Keratinocyte (primary cell): Measurements from ENCODE around the gene KCNH6. TPM values are rescaled to one million over a fixed set of nuclear protein-coding genes. Genes with fewer than 3 reads are reported as not detected.

Experiments
- DNase-seq: peaks from one replicate; pipeline ENCODE4 v3.0.0-alpha.2; 2011; ENCODE audit warnings: low read depth, missing footprints, low spot score
- FAIRE-seq: peaks from 2 replicates; lab custom pipeline; 2011; peaks lifted over from hg19 to GRCh38; lab: Jason Lieb, UNC
- H2AFZ ChIP-seq: 2 replicates; pipeline ENCODE4 v1.6.0; 2012; ENCODE audit warnings: low read length, control low read depth, inconsistent platforms; ENCODE audit not compliant: control insufficient read depth
- H3K27ac ChIP-seq: 2 replicates; pipeline ENCODE4 v1.5.1; 2011; ENCODE audit warnings: low read length; ENCODE audit not compliant: control insufficient read depth, insufficient read depth
- H3K27me3 ChIP-seq: 3 replicates; pipeline ENCODE4 v1.6.0; 2011; ENCODE audit warnings: low read length; ENCODE audit not compliant: control insufficient read depth, insufficient read depth; ENCODE audit errors: extremely low read depth
- H3K36me3 ChIP-seq, 2 experiments: 2 replicates in 1 of 2; 3 replicates in 1 of 2; pipeline ENCODE4 v1.5.1; 2011; ENCODE audit warnings: low read length in 2 of 2, mild to moderate bottlenecking in 1 of 2; ENCODE audit not compliant: control insufficient read depth in 2 of 2, insufficient read depth in 2 of 2; ENCODE audit errors: extremely low read depth in 1 of 2
- H3K4me1 ChIP-seq: 3 replicates; pipeline ENCODE4 v1.5.1; 2011; ENCODE audit warnings: low read length; ENCODE audit not compliant: control insufficient read depth, insufficient read depth; ENCODE audit errors: extremely low read depth
- H3K4me2 ChIP-seq: 3 replicates; pipeline ENCODE4 v1.6.0; 2011; ENCODE audit warnings: low read depth, low read length; ENCODE audit not compliant: control insufficient read depth, insufficient read depth; ENCODE audit errors: extremely low read depth
- H3K4me3 ChIP-seq, 3 experiments: fragments of 200-600 bp in 1 of 3; sonication (generic) in 1 of 3; 2 replicates in 2 of 3; 3 replicates in 1 of 3; pipeline ENCODE4 v1.5.1; 2011 to 2016; ENCODE audit warnings: low read length in 3 of 3, mild to moderate bottlenecking in 3 of 3, control low read depth in 2 of 3, inconsistent platforms in 1 of 3, low read depth in 1 of 3, mixed read lengths in 1 of 3, mixed run types in 1 of 3, moderate library complexity in 1 of 3; ENCODE audit not compliant: control insufficient read depth in 2 of 3, insufficient read depth in 2 of 3; ENCODE audit errors: extremely low read depth in 1 of 3
- H3K79me2 ChIP-seq: 2 replicates; pipeline ENCODE4 v1.6.0; 2012; ENCODE audit warnings: low read length; ENCODE audit not compliant: control insufficient read depth, insufficient read depth
- H3K9ac ChIP-seq: 3 replicates; pipeline ENCODE4 v1.6.0; 2011; ENCODE audit warnings: low read length; ENCODE audit not compliant: control insufficient read depth, insufficient read depth; ENCODE audit errors: extremely low read depth
- H3K9me1 ChIP-seq: 3 replicates; pipeline ENCODE4 v1.6.0; 2011; ENCODE audit warnings: low read length; ENCODE audit not compliant: control insufficient read depth, insufficient read depth; ENCODE audit errors: extremely low read depth
- H3K9me3 ChIP-seq: 2 replicates; pipeline ENCODE4 v1.5.1; 2012; ENCODE audit warnings: low read depth, low read length; ENCODE audit not compliant: control insufficient read depth
- H4K20me1 ChIP-seq: 3 replicates; pipeline ENCODE4 v1.6.0; 2011; ENCODE audit warnings: low read length; ENCODE audit not compliant: control insufficient read depth, insufficient read depth; ENCODE audit errors: extremely low read depth
- CTCF ChIP-seq, 3 experiments: IDR thresholded peaks in 1 of 3; conservative IDR thresholded peaks in 1 of 3; optimal IDR thresholded peaks in 1 of 3; 2 replicates in 2 of 3; 3 replicates in 1 of 3; pipeline versions ENCODE3 to v1.5.1; 2011; ENCODE audit warnings: low read length in 3 of 3, mild to moderate bottlenecking in 3 of 3, moderate library complexity in 2 of 3, control low read depth in 1 of 3, inconsistent platforms in 1 of 3; ENCODE audit not compliant: insufficient read depth in 2 of 3; ENCODE audit errors: extremely low read depth in 1 of 3
- EZH2 ChIP-seq: IDR thresholded peaks from one replicate; pipeline ENCODE4 v1.6.1; 2012; ENCODE audit warnings: inconsistent platforms, mild to moderate bottlenecking, low read length, moderate library complexity
- dilution Hi-C: fragments of 300-500 bp; cut with MboI; formaldehyde crosslinking; loops from one replicate; pipeline ENCODE4 v1.7.0; 2020; ENCODE audit warnings: low sequenced_read_pairs; ENCODE audit not compliant: extremely low pct_ligation_motif_present
- polyA plus RNA-seq, 5 experiments: library from polyadenylated mRNA; depleted of rRNA in 3 of 5; stranded (reverse) in 3 of 5; stranded (forward) in 1 of 5; unstranded in 1 of 5; fragments of >200 nt; gene quantifications; 1 replicate in 1 of 5; 2 replicates in 3 of 5; 3 replicates in 1 of 5; pipeline versions ENCODE4 v1.2.1 to v1.2.3, GENCODE V29; 2011 to 2012; ENCODE audit warnings: missing spikeins in 2 of 5, low read depth in 1 of 5, low replicate concordance in 1 of 5

The KCNH6 gene
- polyA plus RNA-seq, 1 donor (not counting 4 experiments of a cell fraction or from before 2014, with no cell fraction given) = not detected

DNA sequence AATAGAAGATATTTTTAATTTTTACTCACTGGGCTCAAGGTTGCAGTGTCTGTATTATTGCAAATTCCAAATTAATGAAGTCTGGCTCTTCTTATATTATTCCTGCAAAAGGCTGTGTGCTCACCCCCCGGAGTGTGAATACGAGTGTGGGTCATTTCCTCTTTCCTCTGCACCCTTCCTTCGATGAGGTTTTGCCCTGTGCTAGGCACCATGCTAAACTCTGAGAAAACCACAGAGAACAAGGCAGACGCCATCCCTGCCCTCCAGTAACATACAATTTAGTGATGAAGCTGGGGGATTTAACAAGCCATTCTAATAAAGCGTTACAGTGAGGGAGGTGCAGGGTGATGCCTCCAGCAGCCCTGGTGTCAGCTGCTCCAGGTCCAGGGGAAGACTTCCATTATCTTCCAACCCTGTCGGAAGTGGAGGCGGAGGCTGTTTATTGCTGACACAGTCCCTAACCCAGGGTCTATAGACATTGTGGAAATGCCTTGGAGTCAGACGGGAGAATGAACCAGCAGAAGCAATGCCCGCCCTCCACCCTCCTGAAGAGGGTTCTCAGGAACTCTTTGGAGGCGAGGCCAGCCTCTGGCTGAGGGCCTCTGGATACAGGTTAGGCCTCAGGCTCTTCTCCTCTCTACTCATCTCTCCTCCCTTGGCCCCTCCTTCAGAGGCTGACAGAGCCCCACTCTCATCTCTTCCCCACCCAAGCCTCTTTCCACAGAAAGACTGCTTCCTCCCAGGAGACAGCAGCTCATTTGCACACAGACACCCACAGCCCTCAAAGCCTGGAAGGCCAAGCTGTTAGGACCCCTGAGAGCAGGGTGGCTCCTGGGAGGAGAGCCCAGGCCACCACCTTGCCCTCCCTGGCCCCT lies 48.3 kb upstream of the KCNH6 start:
- H3K9me1 ChIP-seq = no peaks in the 10 kb centered on the region

DNA sequence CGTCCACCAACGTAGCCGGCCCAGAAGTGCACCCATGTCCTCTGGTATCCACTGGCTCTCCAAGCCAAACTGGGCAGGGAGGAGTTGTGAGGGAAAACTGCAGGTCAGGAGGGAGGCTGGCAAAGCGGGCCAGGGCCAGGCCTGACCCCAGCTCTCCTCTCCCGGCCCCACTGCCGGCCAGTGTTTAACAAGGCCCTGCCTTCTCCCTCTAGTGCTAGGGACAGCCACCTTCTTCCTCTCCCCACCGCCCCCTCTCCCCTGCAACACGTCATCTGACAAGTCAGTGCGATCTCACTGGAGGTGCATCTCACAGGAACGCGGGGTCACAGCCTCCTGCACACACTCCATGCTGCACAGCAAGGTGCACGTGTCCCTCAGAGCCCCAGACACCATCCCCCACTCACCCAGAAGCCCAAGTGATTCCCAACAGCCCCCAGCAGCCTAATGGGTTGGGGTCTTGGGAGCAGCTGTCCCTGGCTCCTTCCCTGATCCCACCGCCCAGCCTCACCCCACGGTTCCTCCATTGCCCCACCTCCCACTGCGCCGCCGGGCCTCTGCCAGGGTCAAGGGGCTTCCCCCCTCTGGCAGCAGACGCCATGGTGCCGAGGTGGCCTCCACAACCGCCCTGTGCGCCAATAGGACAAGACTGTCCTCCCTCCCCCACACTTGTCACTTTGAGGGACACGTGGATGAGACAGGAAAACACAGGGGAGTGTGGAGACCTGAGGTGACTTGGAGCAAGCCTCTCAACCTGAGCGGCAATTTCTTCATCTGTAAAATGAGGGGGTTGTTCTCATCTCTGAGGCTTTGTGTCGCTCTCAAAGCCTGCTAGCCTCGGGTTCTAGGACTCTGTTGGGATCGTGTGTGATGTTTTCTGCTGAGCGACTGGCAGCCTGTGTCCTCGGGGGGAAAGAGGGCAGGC lies 47.4 kb upstream of the KCNH6 start:
- Histone ChIP-seq H3K36me3 (no peaks in the 10 kb centered on the region), H3K27ac (no peak overlapping the region), H3K79me2 (no peaks in the 10 kb centered on the region), H3K9ac (no peak overlapping the region), H3K27me3 (peaks cover 33% of the 10 kb centered on the region), H3K9me3 (no peaks in the 10 kb centered on the region), H3K4me1 (peaks cover 14% of the 10 kb centered on the region), H2AFZ (no peak overlapping the region), H3K9me1 (no peaks in the 10 kb centered on the region), H3K4me3 (no peak overlapping the region), H3K4me2 (no peak overlapping the region), H4K20me1 (no peaks in the 10 kb centered on the region)
- no peak for FAIRE-seq
- dilution Hi-C loops = no loop called here
- no peak for DNase-seq
- TF ChIP-seq CTCF (optimal IDR thresholded peaks at IDR 0.05 in 1 of 3, IDR thresholded peaks at IDR 0.05 in 1 of 3, conservative IDR thresholded peaks at IDR 0.05 in 1 of 3; ENCODE audit: extremely low read depth in 1 of 3, insufficient read depth in 2 of 3, low read length in 3 of 3) (no peak), EZH2 (peak; percentile 51)

More for the DNA sequence above, 48.3 kb upstream of the KCNH6 start:
- H2AFZ ChIP-seq = no peak overlapping the region
- FAIRE-seq (no peak), DNase-seq (no peak)
- no peak overlapping the region for H3K9ac ChIP-seq
- no peak overlapping the region for H3K4me2 ChIP-seq
- no peaks in the 10 kb centered on the region for H4K20me1 ChIP-seq
- no peaks in the 10 kb centered on the region for H3K9me3 ChIP-seq
- H3K79me2 ChIP-seq = no peaks in the 10 kb centered on the region
- no peak overlapping the region for H3K4me3 ChIP-seq
- H3K27me3 ChIP-seq = peaks cover 33% of the 10 kb centered on the region
- H3K36me3 ChIP-seq = no peaks in the 10 kb centered on the region
- no peak overlapping the region for H3K27ac ChIP-seq
- dilution Hi-C loops = no loop called here
- TF ChIP-seq CTCF (optimal IDR thresholded peaks at IDR 0.05 in 1 of 3, IDR thresholded peaks at IDR 0.05 in 1 of 3, conservative IDR thresholded peaks at IDR 0.05 in 1 of 3; ENCODE audit: extremely low read depth in 1 of 3, insufficient read depth in 2 of 3, low read length in 3 of 3) = no peak
- H3K4me1 ChIP-seq = peaks cover 14% of the 10 kb centered on the region
